COLO829 (cell line): ENCODE results near the gene CYP27B1.
A peak's percentile ranks its signal among the peaks of the same experiment; 100 is the strongest.
"Not testable (repeated sequence)": the region's sequence is repeated elsewhere in the genome, so short reads cannot be mapped to it uniquely, and the experiment has no call there.

Experiments used
- DNase-seq: peaks from one replicate; pipeline ENCODE4 v3.0.0; 2012; ENCODE audit warnings: low spot score

CYP27B1 gene

GRCh38 chr12:57783466-57783801, 16.6 kb upstream of the CYP27B1 start:
- DNase-seq: no peak

DNA sequence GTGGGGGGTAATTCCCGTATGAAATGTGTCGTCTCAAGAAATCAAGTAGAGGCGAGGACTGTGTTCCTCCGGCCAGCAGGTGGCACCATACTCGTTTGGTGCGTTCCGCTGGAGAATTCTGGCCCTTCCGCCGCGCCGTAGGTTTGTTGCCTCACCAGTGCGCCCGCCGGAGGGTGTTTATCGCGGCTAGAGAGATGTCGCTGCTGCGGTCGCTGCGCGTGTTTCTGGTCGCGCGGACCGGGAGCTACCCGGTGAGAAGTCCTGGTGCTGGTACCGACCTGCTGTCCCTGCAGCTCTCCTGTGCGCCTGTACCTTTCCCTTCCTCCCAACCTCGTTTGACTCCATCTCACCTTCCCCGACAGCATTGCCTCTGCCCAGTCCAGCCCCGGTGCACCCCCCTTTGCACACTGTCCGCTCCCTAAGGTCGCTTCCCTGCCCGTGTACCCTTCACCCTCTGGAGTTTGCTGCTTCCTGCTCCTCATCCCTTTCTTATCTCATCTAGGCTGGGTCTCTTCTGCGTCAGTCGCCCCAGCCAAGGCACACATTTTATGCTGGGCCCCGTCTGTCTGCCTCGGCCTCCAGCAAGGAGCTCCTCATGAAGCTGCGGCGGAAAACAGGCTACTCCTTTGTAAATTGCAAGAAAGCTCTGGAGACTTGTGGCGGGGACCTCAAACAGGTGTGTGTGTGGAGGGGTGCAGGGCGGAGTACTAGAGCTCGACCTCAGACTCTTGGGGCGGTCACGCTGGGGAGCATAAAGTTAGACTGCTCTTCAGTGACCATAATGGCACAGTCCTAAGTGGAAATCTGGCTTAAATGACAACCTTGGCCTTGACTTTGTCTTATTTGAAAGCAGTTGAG, 16.0 kb upstream of the CYP27B1 start, which contains the start of gene TSFM:
TSFM (plus strand) TSS at position 180 of the 858 bp plus-strand sequence; CDS start at position 195, 15 bp downstream.
- DNase-seq: peak; percentile 79

DNA sequence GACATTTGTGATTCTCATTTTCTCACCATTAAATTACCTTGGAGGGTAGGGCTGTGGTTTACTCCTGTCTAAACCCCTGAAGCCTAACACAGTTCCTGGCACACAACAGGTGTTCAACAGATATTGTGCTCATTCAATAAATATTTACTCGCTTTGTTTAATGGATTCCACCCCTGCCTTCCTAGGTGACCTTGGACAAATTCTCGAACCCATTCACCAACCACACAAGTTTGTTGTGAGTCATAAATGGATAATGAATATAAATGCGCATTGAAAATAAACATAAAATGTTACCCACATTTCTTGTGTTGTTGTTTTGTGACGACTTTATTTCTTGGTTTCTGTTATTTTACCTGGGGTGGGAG, 15.3 kb upstream of the CYP27B1 start:
- no peak for DNase-seq

- no peak for DNase-seq
These were observed 14.9 kb upstream of the CYP27B1 start for GRCh38 chr12:57781801-57782200.

DNA sequence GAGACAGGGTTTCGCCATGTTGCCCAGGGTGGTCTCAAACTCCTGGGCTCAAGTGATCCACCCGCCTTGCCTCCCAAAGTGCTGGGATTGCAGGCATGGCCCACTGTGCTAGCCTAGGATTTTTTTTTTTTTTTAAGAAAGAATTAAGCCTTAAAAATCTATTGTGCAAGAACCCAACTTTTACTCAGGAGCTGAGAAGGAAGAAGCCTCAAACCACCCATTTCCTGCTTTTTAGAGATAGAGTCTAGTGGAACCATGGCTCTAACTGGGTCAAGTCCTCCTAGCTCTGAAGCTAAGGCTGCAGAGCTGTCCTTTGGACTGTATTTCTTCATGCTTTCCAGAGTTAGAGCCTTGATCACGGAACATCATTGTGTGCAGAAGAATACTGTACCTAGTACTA, 14.4 kb upstream of the CYP27B1 start:
- no peak for DNase-seq

GRCh38 chr12:57780284-57780897, 13.5 kb upstream of the CYP27B1 start:
- no peak for DNase-seq

DNA sequence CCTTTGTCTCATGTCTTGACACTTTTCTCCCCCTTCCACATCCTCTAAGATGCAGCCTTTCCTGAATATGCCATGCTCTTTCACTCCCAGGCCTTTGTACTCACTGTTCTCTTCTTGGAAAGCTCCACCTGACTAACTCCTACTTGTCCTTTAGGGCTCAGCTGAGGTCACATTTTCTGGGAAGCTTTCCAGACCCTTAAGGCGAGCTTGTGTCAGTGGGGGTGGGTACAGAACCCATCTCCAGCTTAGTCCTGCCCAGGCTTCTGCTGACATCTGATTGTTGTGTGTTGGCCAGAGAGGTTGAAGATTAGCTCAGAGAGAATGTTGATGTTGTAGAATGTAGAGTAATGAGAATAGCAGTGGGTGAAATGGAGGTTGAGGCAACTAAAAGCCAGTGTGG, 12.9 kb upstream of the CYP27B1 start:
- no peak for DNase-seq

DNA sequence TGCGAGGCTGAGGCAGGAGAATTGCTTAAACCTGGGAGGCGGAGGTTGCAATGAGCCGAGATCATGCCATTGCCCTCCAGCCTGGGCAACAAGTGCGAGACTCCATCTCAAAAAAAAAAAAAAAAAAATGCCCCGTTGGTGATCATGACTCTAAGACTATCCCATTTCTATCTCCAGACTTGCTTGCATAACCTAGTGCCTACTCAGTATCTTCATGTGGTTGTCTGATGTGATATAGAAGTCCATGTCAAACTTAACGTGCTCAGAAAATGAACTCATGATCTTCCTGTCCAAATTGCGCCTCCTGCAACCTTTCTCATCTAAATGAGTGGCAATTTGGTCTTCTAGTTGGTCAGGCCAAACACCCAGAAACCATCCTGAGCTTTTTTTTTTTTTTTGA, 11.0 kb upstream of the CYP27B1 start:
- no peak for DNase-seq

GRCh38 chr12:57777367-57777766, 10.5 kb upstream of the CYP27B1 start:
- DNase-seq: no peak

DNA sequence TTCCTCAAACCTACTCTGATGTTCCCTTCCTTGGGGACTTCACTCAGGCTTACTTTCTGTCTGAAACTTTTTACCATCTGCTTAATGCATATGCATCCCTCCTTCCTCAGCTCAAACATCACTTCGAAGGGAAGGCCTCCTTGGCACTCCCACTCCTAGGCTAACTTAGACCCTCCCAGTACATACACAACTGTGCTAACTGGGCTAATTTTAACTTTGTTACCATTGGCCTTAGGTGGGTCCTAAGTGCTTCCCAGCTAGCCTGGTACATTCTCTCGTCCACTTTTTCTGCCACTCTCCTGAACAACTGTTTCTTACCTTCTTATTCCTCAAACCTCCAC, 9.3 kb upstream of the CYP27B1 start:
- no peak for DNase-seq

GRCh38 chr12:57775563-57776246, 8.8 kb upstream of the CYP27B1 start:
- DNase-seq: no peak

GRCh38 chr12:57775044-57775443, 8.2 kb upstream of the CYP27B1 start:
- DNase-seq: no peak

- DNase-seq: not testable (repeated sequence)
These were observed 7.8 kb upstream of the CYP27B1 start for GRCh38 chr12:57774634-57775033.

GRCh38 chr12:57772429-57773322, 5.8 kb upstream of the CYP27B1 start, which contains the start of gene EEF1AKMT3:
Gene EEF1AKMT3, plus strand, starts transcription at chr12:57772614. Its CDS starts 111 bp downstream, at chr12:57772725.
- DNase-seq: peak; percentile 66

- peak; percentile 98 for DNase-seq
These were observed 5.1 kb upstream of the CYP27B1 start, which contains the start of gene METTL1 for GRCh38 chr12:57771873-57772428. Gene METTL1, minus strand, starts transcription at chr12:57772105. Its CDS starts 22 bp downstream, at chr12:57772083.

DNA sequence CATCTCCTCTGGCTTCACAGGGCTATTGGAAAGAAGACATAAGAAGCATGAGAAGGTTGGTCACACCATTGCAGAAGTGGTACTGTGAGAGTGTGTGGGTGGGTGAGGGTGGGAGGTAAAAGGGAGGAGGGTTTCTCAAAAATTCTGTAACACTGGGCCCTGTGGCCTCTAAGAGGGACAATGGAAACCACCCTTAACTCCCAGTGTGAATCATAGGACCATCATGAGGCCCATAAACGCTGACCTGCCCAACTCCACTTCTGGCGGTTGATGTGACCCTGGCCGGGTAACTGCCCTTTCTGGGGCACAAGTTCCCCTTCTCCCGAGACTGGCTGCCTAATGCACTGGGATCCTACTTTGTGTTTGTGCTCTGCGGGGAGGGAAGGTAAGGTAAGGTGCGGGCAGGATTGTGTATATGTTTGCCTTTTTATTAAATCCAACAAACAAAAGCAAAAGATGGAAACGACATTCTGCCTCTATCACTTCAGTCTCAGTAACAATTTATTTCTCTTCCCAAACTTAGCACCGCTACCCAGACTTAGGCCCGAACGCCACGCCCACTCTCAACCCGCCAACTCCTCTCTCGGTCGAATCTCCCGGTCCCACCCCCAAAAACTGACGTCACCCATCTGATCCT, 4.5 kb upstream of the CYP27B1 start:
- DNase-seq: peak; percentile 96

DNA sequence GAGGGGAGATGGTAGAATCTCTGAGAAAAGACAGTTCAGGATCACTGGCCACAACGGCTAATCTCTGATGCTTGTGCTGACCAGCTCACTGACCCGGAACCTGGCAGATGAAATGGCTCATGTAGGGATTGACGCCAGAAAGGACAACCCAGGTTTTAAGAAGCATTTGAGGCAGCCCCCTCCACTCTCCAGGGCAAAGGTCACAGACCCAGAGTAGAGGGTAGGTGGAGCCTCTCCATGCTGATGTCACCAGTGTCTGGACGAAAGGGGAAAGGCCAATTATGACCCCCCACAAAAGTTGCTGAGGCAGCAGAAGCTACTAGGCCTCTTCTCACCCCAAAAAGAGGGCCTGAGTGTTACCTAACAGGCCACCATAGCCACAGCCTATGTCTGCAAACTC, 3.9 kb upstream of the CYP27B1 start:
- no peak for DNase-seq

- no peak for DNase-seq
These were observed 2.7 kb upstream of the CYP27B1 start for GRCh38 chr12:57769594-57769993.

- no peak for DNase-seq
These were observed 998 bp upstream of the CYP27B1 start for GRCh38 chr12:57767876-57768275.

GRCh38 chr12:57767305-57767698, 424 bp upstream of the CYP27B1 start:
- DNase-seq: no peak
